Liver (tissue), 3 donors: ENCODE measurements around the gene BEND4.

ENCODE experiments used
- CTCF ChIP-seq: fragments of 150-350 bp; IDR thresholded peaks from 2 replicates; pipeline ENCODE4 v1.5.1; 2017; ENCODE audit warnings: improper control_type of control experiment, low read depth, low read length; ENCODE audit not compliant: missing input control
- GABPA ChIP-seq, 2 donors: IDR thresholded peaks in 1 of 2; conservative IDR thresholded peaks in 1 of 2; 2 replicates each; pipeline ENCODE4 v1.6.1; 2016; ENCODE audit warnings: antibody characterized with exemption in 2 of 2, mild to moderate bottlenecking in 1 of 2, moderate library complexity in 1 of 2
- MAX ChIP-seq: IDR thresholded peaks from 2 replicates; pipeline ENCODE4 v1.6.1; 2016; ENCODE audit warnings: antibody characterized with exemption
- REST ChIP-seq: IDR thresholded peaks from 2 replicates; pipeline ENCODE4 v1.6.1; 2016; ENCODE audit warnings: antibody characterized with exemption, mild to moderate bottlenecking
- donor health status: healthy.
- donor health status: healthy.

GRCh38 chr4:42172921-42173320 lies 20.5 kb upstream of the BEND4 start:
- no peak for TF ChIP-seq CTCF
- TF ChIP-seq MAX: no peak
- no peak for TF ChIP-seq GABPA (IDR thresholded peaks at IDR 0.05 in 1 of 2, conservative IDR thresholded peaks at IDR 0.05 in 1 of 2)
- TF ChIP-seq REST: no peak
